B cell (primary cell): Measurements from ENCODE around the gene SKP1.

Source experiments
- CTCF ChIP-seq: fragments of 200-600 bp; IDR thresholded peaks from one replicate; pipeline ENCODE4 v1.8.0; 2022; ENCODE audit warnings: antibody characterized with exemption, mild to moderate bottlenecking
- EZH2 ChIP-seq: IDR thresholded peaks from 2 replicates; pipeline ENCODE4 v1.6.1; 2012; ENCODE audit warnings: borderline replicate concordance, low read depth, mild to moderate bottlenecking, moderate library complexity, low read length; ENCODE audit not compliant: insufficient read depth, poor library complexity, severe bottlenecking

DNA sequence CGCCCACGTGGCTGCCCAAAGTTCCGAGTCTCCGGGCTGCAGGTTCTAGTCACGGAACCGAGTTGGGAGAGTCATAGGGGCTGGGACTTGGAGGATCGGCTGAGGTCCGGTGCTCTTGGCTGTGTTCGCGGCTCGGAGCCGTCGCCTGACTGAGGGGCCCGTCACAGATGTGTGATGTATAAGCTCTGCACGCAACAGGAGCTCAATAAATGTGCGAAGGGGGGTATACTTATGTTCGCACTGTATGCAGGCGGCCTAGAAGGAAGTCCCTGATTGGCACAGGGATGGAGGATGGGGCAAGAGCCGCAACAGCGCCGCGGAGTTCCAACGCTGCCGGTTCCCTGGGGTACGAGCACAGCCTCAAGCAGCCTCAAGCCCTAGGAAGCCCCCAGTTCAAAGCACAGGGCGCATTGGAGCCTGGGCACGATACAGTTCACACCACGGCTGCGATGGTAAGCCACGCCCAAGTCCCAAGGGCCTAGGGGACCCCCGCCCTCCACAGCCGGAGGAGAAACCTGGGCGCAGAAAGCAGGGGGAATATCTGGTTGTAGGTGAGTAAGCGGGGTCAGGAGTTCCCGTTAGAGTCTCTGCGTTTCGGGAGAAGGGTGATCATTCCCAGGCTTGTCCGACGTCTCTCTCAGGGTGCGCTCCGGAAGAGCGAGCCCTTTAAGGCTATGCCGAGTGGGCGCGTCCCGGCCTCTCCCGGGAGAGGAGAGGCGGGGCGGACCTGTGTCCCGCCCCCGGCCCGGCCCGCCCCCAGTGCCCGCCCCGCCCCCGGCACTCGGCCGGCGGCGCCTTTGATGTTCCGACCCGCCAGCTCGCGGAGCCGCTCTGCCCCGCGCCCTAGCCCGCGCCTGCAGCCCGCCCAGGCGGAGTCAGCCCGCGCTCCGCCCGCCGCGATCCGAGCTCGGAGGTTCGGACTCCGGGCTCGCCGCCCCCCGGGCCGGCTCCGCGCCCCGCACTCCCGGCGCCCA lies 62.6 kb downstream of the SKP1 start, which contains the start of gene TCF7:
- TF ChIP-seq CTCF (no peak), EZH2 (no peak)
